Glutamatergic neuron (in vitro differentiated cells): ENCODE results near the gene GBP4. TPM values are rescaled to one million over a fixed set of nuclear protein-coding genes. Genes with fewer than 3 reads are reported as not detected.

Source experiments
- DNase-seq: peaks from one replicate; pipeline ENCODE4 v3.0.0; 2022
- H3K27ac Mint-ChIP-seq: one replicate; pipeline ENCODE4 v1.8.0; 2020; ENCODE audit warnings: mild to moderate bottlenecking, mixed read lengths, inconsistent platforms; ENCODE audit not compliant: unreplicated experiment
- H3K27me3 Mint-ChIP-seq: one replicate; pipeline ENCODE4 v1.8.0; 2020; ENCODE audit warnings: mild to moderate bottlenecking, moderate library complexity, mixed read lengths, inconsistent platforms; ENCODE audit not compliant: unreplicated experiment
- H3K36me3 Mint-ChIP-seq: one replicate; pipeline ENCODE4 v1.8.0; 2020; ENCODE audit warnings: mild to moderate bottlenecking, mixed read lengths, inconsistent platforms; ENCODE audit not compliant: unreplicated experiment
- H3K4me1 Mint-ChIP-seq: one replicate; pipeline ENCODE4 v1.8.0; 2020; ENCODE audit warnings: mild to moderate bottlenecking, low read depth, mixed read lengths, inconsistent platforms; ENCODE audit not compliant: unreplicated experiment
- H3K4me3 Mint-ChIP-seq: one replicate; pipeline ENCODE4 v1.8.0; 2020; ENCODE audit warnings: mild to moderate bottlenecking, mixed read lengths, inconsistent platforms; ENCODE audit not compliant: unreplicated experiment
- H3K9me3 Mint-ChIP-seq: one replicate; pipeline ENCODE4 v1.8.0; 2020; ENCODE audit warnings: mild to moderate bottlenecking, moderate library complexity, mixed read lengths, inconsistent platforms; ENCODE audit not compliant: unreplicated experiment
- CTCF ChIP-seq: fragments of 200-600 bp; sonication (generic); IDR thresholded peaks from one replicate; pipeline ENCODE4 v1.5.0; 2021; ENCODE audit not compliant: partially characterized antibody, unreplicated experiment
- total RNA-seq: library from RNA; stranded (reverse); fragmentation: NEBNext Ultra II Directional; extraction: Animal tissue kit (Norgen Biotek cat#: 25700); gene quantifications from one replicate; pipeline ENCODE4 v1.2.1, GENCODE V29; 2021; ENCODE audit not compliant: unreplicated experiment

The GBP4 gene
- total RNA-seq, 1 donor from 2014 or later = not detected

- H3K9me3 Mint-ChIP-seq = no peaks in the 10 kb centered on the region
- H3K27me3 Mint-ChIP-seq = peaks cover 2% of the 10 kb centered on the region
- TF ChIP-seq CTCF = no peak
- no peak for DNase-seq
- H3K4me1 Mint-ChIP-seq = no peaks in the 10 kb centered on the region
- no peak overlapping the region for H3K27ac Mint-ChIP-seq
- no peak overlapping the region for H3K4me3 Mint-ChIP-seq
- no peaks in the 10 kb centered on the region for H3K36me3 Mint-ChIP-seq
Observed at GRCh38 chr1:89179343-89179742, 19.4 kb downstream of the GBP4 start.

- H3K4me3 Mint-ChIP-seq = no peak overlapping the region
- H3K27me3 Mint-ChIP-seq = peaks cover 2% of the 10 kb centered on the region
- no peak for DNase-seq
Observed at GRCh38 chr1:89176971-89177370, 21.8 kb downstream of the GBP4 start.

GRCh38 chr1:89175601-89176256 is 23.0 kb downstream of the GBP4 start, which contains the start of gene GBP7:
Gene GBP7, minus strand, starts transcription at chr1:89176003. Its CDS starts 4,068 bp downstream, at chr1:89171935.
- Mint-ChIP-seq H3K27me3 (peaks cover 2% of the 10 kb centered on the region), H3K4me1 (no peaks in the 10 kb centered on the region), H3K4me3 (no peak within 1 kb of the TSS), H3K36me3 (no peaks in the 10 kb centered on the region), H3K27ac (no peak within 1 kb of the TSS), H3K9me3 (no peaks in the 10 kb centered on the region)
- DNase-seq = no peak
- TF ChIP-seq CTCF = no peak

More at GRCh38 chr1:89176971-89177370, 21.8 kb downstream of the GBP4 start:
- no peak overlapping the region for H3K27ac Mint-ChIP-seq
- H3K4me1 Mint-ChIP-seq = no peaks in the 10 kb centered on the region
- no peaks in the 10 kb centered on the region for H3K36me3 Mint-ChIP-seq
- no peak for TF ChIP-seq CTCF
- no peaks in the 10 kb centered on the region for H3K9me3 Mint-ChIP-seq

- no peak for TF ChIP-seq CTCF
- H3K36me3 Mint-ChIP-seq = no peaks in the 10 kb centered on the region
- H3K27me3 Mint-ChIP-seq = peaks cover 2% of the 10 kb centered on the region
- no peaks in the 10 kb centered on the region for H3K9me3 Mint-ChIP-seq
- H3K27ac Mint-ChIP-seq = no peak overlapping the region
- H3K4me3 Mint-ChIP-seq = no peak overlapping the region
- DNase-seq = no peak
- no peaks in the 10 kb centered on the region for H3K4me1 Mint-ChIP-seq
Observed at GRCh38 chr1:89174491-89174890, 24.3 kb downstream of the GBP4 start.

GRCh38 chr1:89172468-89173143 is 26.1 kb downstream of the GBP4 start:
- H3K9me3 Mint-ChIP-seq = no peaks in the 10 kb centered on the region
- no peaks in the 10 kb centered on the region for H3K4me1 Mint-ChIP-seq
- no peak for TF ChIP-seq CTCF
- H3K27ac Mint-ChIP-seq = no peak overlapping the region
- no peak overlapping the region for H3K4me3 Mint-ChIP-seq
- H3K27me3 Mint-ChIP-seq = peaks cover 2% of the 10 kb centered on the region
- H3K36me3 Mint-ChIP-seq = no peaks in the 10 kb centered on the region
- DNase-seq = no peak
